Activated CD8-positive, alpha-beta memory T cell treated with anti-CD3 and anti-CD28 coated beads, Interleukin-2, amount 50 U/mL, for 24 hours (primary cell): Measurements from ENCODE around the gene LMX1B.

Experiments used
- DNase-seq: peaks from one replicate; pipeline ENCODE4 v3.0.0-alpha.2; 2020; ENCODE audit errors: extremely low read depth

LMX1B gene

GRCh38 chr9:126658201-126658825, 44.6 kb downstream of the LMX1B start:
- DNase-seq = no peak

GRCh38 chr9:126658956-126659555, 45.3 kb downstream of the LMX1B start:
- DNase-seq = no peak

GRCh38 chr9:126661122-126661520, 47.4 kb downstream of the LMX1B start:
- no peak for DNase-seq

GRCh38 chr9:126661521-126662251, 48.0 kb downstream of the LMX1B start:
- DNase-seq = no peak

- no peak for DNase-seq
These were observed 49.9 kb downstream of the LMX1B start for GRCh38 chr9:126663661-126664072.

- no peak for DNase-seq
These were observed 51.3 kb downstream of the LMX1B start for GRCh38 chr9:126664900-126665643.

GRCh38 chr9:126665644-126666035, 51.9 kb downstream of the LMX1B start:
- DNase-seq = no peak

GRCh38 chr9:126666155-126666803, 52.6 kb downstream of the LMX1B start:
- DNase-seq = no peak

GRCh38 chr9:126667190-126668055, 53.7 kb downstream of the LMX1B start:
- no peak for DNase-seq

- no peak for DNase-seq
These were observed 54.3 kb downstream of the LMX1B start for GRCh38 chr9:126668058-126668457.

- DNase-seq = no peak
These were observed 55.4 kb downstream of the LMX1B start for GRCh38 chr9:126669108-126669507.

- no peak for DNase-seq
These were observed 56.5 kb downstream of the LMX1B start for GRCh38 chr9:126670270-126670669.

- no peak for DNase-seq
These were observed 57.7 kb downstream of the LMX1B start for GRCh38 chr9:126671381-126671831.

- no peak for DNase-seq
These were observed 58.3 kb downstream of the LMX1B start for GRCh38 chr9:126671983-126672382.

- DNase-seq = no peak
These were observed 59.0 kb downstream of the LMX1B start for GRCh38 chr9:126672634-126673284.

- no peak for DNase-seq
These were observed 60.1 kb downstream of the LMX1B start for GRCh38 chr9:126673689-126674364.

- no peak for DNase-seq
These were observed 60.8 kb downstream of the LMX1B start for GRCh38 chr9:126674365-126675146.

- DNase-seq = no peak
These were observed 61.4 kb downstream of the LMX1B start for GRCh38 chr9:126675147-126675467.

- DNase-seq = no peak
These were observed 62.5 kb downstream of the LMX1B start for GRCh38 chr9:126676102-126676684.
